PC-9 (cell line): ENCODE results near the gene BRI3. TPM values are rescaled to one million over a fixed set of nuclear protein-coding genes. Genes with fewer than 3 reads are reported as not detected.

Experiments used
- BruUV-seq: library from RNA; stranded (reverse); fragments of 400-500 nt; replicated peaks from 2 replicates; lab custom pipeline; 2021; lab: Mats Ljungman, UMichigan
- CTCF ChIA-PET: fragments of 300-600 bp; sonication (Branson Sonifier 250); formaldehyde crosslinking; loops from one replicate; lab custom pipeline; 2022; ENCODE audit warnings: antibody characterized with exemption; lab: Charles Lee
- POLR2A ChIA-PET: fragments of 300-600 bp; sonication (Branson Sonifier 250); formaldehyde crosslinking; loops from one replicate; lab custom pipeline; 2022; ENCODE audit warnings: antibody characterized with exemption; ENCODE audit not compliant: unreplicated experiment; lab: Charles Lee
- DNase-seq, 2 experiments: peaks; one replicate each; pipeline versions ENCODE4 v3.0.0 to v3.0.0-alpha.2; 2015 to 2022; ENCODE audit warnings: mixed read lengths in 1 of 2
- H2AFZ ChIP-seq: fragments of 200-600 bp; sonication (generic); 2 replicates; pipeline ENCODE4 v1.8.1; 2017; ENCODE audit warnings: antibody characterized with exemption
- H3F3A ChIP-seq: fragments of 200-600 bp; sonication (generic); 2 replicates; pipeline ENCODE4 v1.8.1; 2017; ENCODE audit warnings: antibody characterized with exemption, mild to moderate bottlenecking, low read depth; ENCODE audit not compliant: insufficient read depth
- H3K27ac ChIP-seq: fragments of 200-600 bp; sonication (generic); 2 replicates; pipeline ENCODE4 v1.6.1; 2016; ENCODE audit warnings: mixed run types
- H3K27me3 ChIP-seq: fragments of 200-600 bp; sonication (generic); 2 replicates; pipeline ENCODE4 v1.6.1; 2016; ENCODE audit warnings: low read depth, mixed run types; ENCODE audit not compliant: insufficient read depth
- H3K36me3 ChIP-seq: fragments of 200-600 bp; sonication (generic); 2 replicates; pipeline ENCODE4 v1.6.1; 2016; ENCODE audit warnings: low read depth, mixed run types
- H3K4me1 ChIP-seq: fragments of 200-600 bp; sonication (generic); replicated peaks from 2 replicates; pipeline ENCODE4 v1.6.1; 2016; ENCODE audit warnings: mixed run types; ENCODE audit not compliant: insufficient read depth
- H3K4me2 ChIP-seq: fragments of 200-600 bp; sonication (generic); 2 replicates; pipeline ENCODE4 v1.6.1; 2017; ENCODE audit warnings: mixed run types
- H3K4me3 ChIP-seq: fragments of 200-600 bp; sonication (generic); 2 replicates; pipeline ENCODE4 v1.6.1; 2016; ENCODE audit warnings: mixed run types
- H3K79me2 ChIP-seq: fragments of 200-600 bp; sonication (generic); 2 replicates; pipeline ENCODE4 v1.6.1; 2017; ENCODE audit warnings: low read depth, mixed run types
- H3K9me2 ChIP-seq: fragments of 200-600 bp; sonication (generic); 2 replicates; pipeline ENCODE4 v1.8.1; 2017; ENCODE audit warnings: mild to moderate bottlenecking; ENCODE audit not compliant: insufficient read depth
- H3K9me3 ChIP-seq: fragments of 200-600 bp; sonication (generic); 2 replicates; pipeline ENCODE4 v1.8.1; 2016; ENCODE audit warnings: low read depth; ENCODE audit not compliant: insufficient read depth
- H4K20me1 ChIP-seq: fragments of 200-600 bp; sonication (generic); 2 replicates; pipeline ENCODE4 v1.8.1; 2017; ENCODE audit not compliant: insufficient read depth
- EZH2 ChIP-seq: fragments of 200-600 bp; sonication (generic); IDR thresholded peaks from 2 replicates; pipeline ENCODE4 v1.8.0; 2017; ENCODE audit warnings: antibody characterized with exemption, low read depth
- intact Hi-C: fragments of 100-400 bp; cut with micrococcal nuclease; formaldehyde crosslinking; loops from one replicate; pipeline ENCODE4 v1.10.0; 2022; ENCODE audit not compliant: unreplicated experiment
- total RNA-seq: library from RNA; stranded (reverse); gene quantifications from 2 replicates; pipeline ENCODE4 v1.2.3, GENCODE V29; 2021
- TF ChIP-seq, protein P1 (sequence below): fragments of 200-600 bp; sonication (generic); conservative IDR thresholded peaks from 2 replicates; pipeline ENCODE4 v1.6.1; 2017; ENCODE audit warnings: mixed run types, antibody characterized with exemption, mild to moderate bottlenecking, moderate library complexity

BRI3 gene
- total RNA-seq, 1 experiment from 2014 or later = 255 TPM

DNA sequence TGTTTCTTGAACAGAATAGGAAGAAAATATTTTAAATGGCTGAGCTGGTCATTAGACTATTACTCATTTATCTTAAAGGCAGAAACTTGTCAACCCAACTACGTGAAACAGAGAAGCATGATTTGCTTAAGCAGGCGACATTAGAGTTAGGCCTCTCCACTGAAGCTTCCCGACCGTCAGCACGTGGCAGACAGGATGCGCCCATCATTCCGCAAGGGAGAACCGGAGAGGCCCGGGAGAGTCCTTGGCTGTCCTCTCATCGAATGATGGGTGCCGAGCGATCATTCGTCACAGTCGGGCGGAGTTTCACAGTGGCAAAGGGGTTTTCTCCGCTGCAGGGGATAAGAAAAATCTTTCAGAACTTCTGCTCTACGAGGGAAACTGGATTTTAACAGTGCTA lies 11.8 kb downstream of the BRI3 start:
- H3K4me3 ChIP-seq = no peak overlapping the region
- H3K9me2 ChIP-seq = no peaks in the 10 kb centered on the region
- peaks cover 74% of the 10 kb centered on the region for H3F3A ChIP-seq
- ChIA-PET POLR2A (interaction anchor here (0.6 kb wide), 1 partner anchor 124 kb away, joined by 5 read pairs; no protein-coding TSS in a partner anchor), CTCF (no interaction called here)
- no peak for DNase-seq
- no peak overlapping the region for H3K27ac ChIP-seq
- no peaks in the 10 kb centered on the region for H3K27me3 ChIP-seq
- peaks cover 66% of the 10 kb centered on the region for H4K20me1 ChIP-seq
- peaks cover 28% of the 10 kb centered on the region for H3K36me3 ChIP-seq
- no peak overlapping the region for H2AFZ ChIP-seq
- no peaks in the 10 kb centered on the region for H3K9me3 ChIP-seq
- TF ChIP-seq, protein P1, sequence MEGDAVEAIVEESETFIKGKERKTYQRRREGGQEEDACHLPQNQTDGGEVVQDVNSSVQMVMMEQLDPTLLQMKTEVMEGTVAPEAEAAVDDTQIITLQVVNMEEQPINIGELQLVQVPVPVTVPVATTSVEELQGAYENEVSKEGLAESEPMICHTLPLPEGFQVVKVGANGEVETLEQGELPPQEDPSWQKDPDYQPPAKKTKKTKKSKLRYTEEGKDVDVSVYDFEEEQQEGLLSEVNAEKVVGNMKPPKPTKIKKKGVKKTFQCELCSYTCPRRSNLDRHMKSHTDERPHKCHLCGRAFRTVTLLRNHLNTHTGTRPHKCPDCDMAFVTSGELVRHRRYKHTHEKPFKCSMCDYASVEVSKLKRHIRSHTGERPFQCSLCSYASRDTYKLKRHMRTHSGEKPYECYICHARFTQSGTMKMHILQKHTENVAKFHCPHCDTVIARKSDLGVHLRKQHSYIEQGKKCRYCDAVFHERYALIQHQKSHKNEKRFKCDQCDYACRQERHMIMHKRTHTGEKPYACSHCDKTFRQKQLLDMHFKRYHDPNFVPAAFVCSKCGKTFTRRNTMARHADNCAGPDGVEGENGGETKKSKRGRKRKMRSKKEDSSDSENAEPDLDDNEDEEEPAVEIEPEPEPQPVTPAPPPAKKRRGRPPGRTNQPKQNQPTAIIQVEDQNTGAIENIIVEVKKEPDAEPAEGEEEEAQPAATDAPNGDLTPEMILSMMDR = no peak
- TF ChIP-seq EZH2 = no peak
- H3K4me2 ChIP-seq = no peak overlapping the region
- peaks cover 2% of the 10 kb centered on the region for H3K4me1 ChIP-seq
- H3K79me2 ChIP-seq = peaks cover 40% of the 10 kb centered on the region
- intact Hi-C loops = no loop called here
- BruUV-seq = no TSS peak

- TF ChIP-seq, protein P1 = no peak
- no peak for TF ChIP-seq EZH2
- Histone ChIP-seq H3K27me3 (no peaks in the 10 kb centered on the region), H4K20me1 (peaks cover 61% of the 10 kb centered on the region), H3K4me1 (no peaks in the 10 kb centered on the region), H3K9me3 (no peaks in the 10 kb centered on the region), H2AFZ (no peak overlapping the region), H3K4me3 (no peak overlapping the region), H3K36me3 (peaks cover 23% of the 10 kb centered on the region), H3K9me2 (no peaks in the 10 kb centered on the region), H3K27ac (no peak overlapping the region), H3F3A (peaks cover 71% of the 10 kb centered on the region), H3K4me2 (no peak overlapping the region), H3K79me2 (peaks cover 35% of the 10 kb centered on the region)
- no peak for DNase-seq
- POLR2A ChIA-PET = interaction anchor here (0.6 kb wide), 1 partner anchor 124 kb away, joined by 5 read pairs; no protein-coding TSS in a partner anchor
- CTCF ChIA-PET = no interaction called here
- BruUV-seq = no TSS peak
- intact Hi-C loops = loop anchor here (2.0 kb wide), 1 partner anchor 451 kb away; no protein-coding TSS in a partner anchor
Observed at GRCh38 chr7:98293746-98294145, 12.3 kb downstream of the BRI3 start.

- Histone ChIP-seq H3K27ac (no peak overlapping the region), H3K79me2 (peaks cover 29% of the 10 kb centered on the region), H2AFZ (no peak overlapping the region), H3K9me3 (no peaks in the 10 kb centered on the region), H3K9me2 (no peaks in the 10 kb centered on the region), H3K27me3 (no peaks in the 10 kb centered on the region), H3K4me1 (no peaks in the 10 kb centered on the region), H3F3A (peaks cover 65% of the 10 kb centered on the region), H3K4me3 (no peak overlapping the region), H3K4me2 (no peak overlapping the region), H4K20me1 (peaks cover 57% of the 10 kb centered on the region), H3K36me3 (peaks cover 20% of the 10 kb centered on the region)
- intact Hi-C loops = loop anchor here (2.0 kb wide), 1 partner anchor 450 kb away; no protein-coding TSS in a partner anchor
- DNase-seq = no peak
- ChIA-PET CTCF (interaction anchor here (0.6 kb wide), 1 partner anchor 587 kb away, joined by 3 read pairs; no protein-coding TSS in a partner anchor), POLR2A (no interaction called here)
- BruUV-seq = TSS peak; percentile 3
- TF ChIP-seq, protein P1 = no peak
- no peak for TF ChIP-seq EZH2
Observed at GRCh38 chr7:98294326-98294725, 12.8 kb downstream of the BRI3 start.
